CD4-positive, alpha-beta T cell treated with Interleukin-17A for 1 hour (primary cell): ENCODE data around the gene IRF6.
"Not testable (repeated sequence)": the region's sequence is repeated elsewhere in the genome, so short reads cannot be mapped to it uniquely, and the experiment has no call there.

ENCODE experiments used
- DNase-seq: peaks from one replicate; pipeline ENCODE4 v3.0.0-alpha.2; 2020

Gene IRF6

DNA sequence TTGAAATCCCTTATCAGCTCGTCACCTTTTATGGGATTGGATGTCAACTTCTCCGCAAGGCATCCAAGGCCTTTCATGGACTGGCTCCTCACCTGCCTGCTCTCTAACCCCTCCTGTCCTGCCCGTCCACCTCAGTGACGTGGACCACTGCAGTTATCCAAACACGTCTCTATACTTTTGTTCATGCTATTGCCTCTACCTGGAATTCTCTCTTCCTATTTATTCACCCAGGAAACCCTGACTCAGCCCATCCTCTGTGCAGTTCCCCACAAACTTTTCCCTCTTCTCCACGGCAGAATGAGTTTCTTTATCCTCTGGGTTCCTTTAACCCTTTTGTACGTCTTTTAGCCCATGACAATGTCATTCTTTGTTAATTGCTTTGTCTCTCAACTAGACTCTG, 16.8 kb upstream of the IRF6 start:
- DNase-seq, result no peak

GRCh38 chr1:209820986-209821385, 15.0 kb upstream of the IRF6 start:
- DNase-seq, result no peak

- no peak for DNase-seq
Observed at GRCh38 chr1:209819058-209819457, 13.1 kb upstream of the IRF6 start.

DNA sequence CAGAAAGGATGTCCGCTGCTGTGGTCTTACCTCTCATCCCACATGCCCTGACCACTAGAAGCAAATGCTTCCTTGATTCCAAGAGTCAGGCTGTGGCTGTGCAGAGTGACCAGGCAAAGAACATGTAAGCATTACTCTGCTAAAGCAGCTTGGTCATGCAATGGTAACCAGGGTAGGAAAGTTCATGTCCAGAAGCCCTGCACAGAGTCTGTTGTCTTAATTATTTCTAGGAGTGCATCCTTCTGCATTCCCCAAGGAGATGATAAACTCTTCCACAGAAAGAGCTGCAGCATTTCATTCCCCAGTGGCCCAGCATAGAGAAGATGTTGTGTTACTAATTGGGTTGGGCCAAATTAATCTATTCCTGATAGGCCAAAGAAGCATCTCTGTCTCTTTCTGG, 11.7 kb upstream of the IRF6 start:
- DNase-seq, result no peak

GRCh38 chr1:209816923-209817322, 11.0 kb upstream of the IRF6 start:
- no peak for DNase-seq

GRCh38 chr1:209815931-209816341, 10.0 kb upstream of the IRF6 start:
- no peak for DNase-seq

- peak; percentile 14 for DNase-seq
Observed at GRCh38 chr1:209815490-209815889, 9.5 kb upstream of the IRF6 start.

GRCh38 chr1:209813902-209814301, 8.0 kb upstream of the IRF6 start:
- DNase-seq, result no peak

DNA sequence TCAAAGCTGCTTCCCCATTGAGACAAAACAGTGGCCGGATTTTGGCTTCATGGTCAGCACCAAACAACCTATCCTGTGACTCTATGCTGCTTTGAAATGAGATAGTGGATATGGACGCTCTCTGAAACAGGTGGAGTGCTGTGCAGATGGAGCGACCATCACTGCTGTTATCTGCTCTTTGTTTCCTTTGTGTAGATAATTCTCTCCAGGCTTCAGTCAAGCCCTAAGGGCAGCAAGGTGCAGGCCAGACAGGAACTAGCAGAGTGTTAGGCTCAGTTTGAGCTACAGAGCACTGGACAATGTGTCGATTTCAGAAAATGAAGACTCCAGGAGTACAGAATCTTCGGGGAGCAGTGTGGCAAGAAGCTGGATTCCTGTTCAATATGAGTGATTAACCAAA, 4.8 kb upstream of the IRF6 start:
- DNase-seq, result no peak

DNA sequence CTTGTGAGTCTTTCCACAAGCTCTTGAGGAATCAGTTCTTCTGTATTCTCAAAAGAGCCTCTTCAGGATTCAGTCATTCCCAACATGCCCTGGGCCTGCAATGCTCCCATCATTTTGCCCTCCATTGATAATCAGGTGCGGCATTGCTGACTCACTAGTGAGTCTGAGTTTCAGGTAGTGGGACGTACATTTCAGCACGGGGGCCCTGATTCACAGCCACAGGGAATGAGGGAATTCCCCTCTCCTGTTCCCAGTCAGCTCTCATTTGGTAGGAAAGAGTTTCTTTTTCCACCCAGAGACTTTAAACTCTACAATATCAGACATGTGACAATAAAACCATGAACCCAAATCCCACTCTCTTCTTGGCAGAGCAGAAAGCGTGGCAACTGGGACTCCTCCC, 3.7 kb upstream of the IRF6 start:
- no peak for DNase-seq

DNA sequence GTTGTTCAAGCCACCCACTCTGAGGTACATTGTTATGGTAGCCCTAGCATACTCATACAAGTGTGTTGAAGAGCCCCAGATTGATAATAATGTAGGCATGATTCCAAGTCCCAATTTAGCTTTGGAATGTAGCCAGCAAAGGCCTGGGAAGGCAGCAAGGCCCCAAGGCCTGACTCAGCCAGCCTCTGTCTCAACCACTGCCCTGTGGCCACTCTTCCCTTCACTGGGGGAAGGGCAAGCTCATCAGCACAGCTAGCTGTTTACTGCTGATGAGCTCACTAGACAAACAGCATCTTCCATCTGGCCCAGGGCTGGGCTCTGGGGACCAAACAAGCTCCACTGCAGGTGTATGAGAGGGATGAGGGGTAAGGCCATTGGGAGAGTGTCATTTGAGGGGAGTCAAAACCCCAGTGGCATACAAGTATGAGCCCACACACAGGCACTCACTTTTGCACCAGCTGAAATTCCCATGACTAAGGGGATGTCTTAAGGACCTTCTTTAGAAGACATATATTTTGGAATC, 2.2 kb upstream of the IRF6 start:
- no peak for DNase-seq

- DNase-seq, result no peak
Observed at GRCh38 chr1:209807509-209807908, 1.6 kb upstream of the IRF6 start.

- DNase-seq, result no peak
Observed at GRCh38 chr1:209805341-209805781, 581 bp downstream of the IRF6 start.

DNA sequence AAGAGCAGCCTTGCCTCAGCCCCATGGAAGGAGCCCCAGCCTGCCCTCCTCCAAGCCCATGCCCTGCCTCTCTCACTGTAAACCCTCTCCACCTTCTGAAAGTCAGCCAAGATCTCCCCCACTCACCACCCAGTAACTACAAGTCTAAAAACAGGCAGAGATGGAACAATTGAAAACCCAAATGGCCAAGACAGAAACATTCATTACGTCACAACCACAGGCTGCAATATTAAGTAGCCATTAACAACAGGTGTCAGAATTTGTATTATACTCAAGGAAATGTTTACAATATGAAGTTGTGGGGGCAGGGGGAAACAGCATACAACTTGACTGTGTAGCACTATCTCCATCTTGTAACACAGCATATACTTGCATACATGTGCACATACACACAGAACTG, 2.4 kb downstream of the IRF6 start:
- no peak for DNase-seq

DNA sequence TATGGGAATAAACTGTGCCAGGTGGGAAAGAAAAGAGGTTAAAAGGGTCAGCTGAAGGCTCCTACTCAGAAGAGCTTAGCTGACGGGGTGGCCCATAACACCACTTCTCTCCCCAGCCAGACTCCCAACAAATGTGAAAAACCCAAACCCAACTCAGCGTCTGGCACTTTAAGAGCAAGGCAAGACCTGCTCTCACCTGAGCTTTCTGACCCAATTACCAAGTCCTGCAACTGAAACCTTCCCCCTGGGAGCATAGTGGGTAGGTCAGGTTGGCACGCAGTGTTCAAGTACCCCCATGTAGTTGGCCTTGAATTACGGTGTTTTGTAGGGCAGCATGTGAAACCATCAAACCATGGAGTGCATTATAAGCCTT, 3.2 kb downstream of the IRF6 start:
- no peak for DNase-seq

DNA sequence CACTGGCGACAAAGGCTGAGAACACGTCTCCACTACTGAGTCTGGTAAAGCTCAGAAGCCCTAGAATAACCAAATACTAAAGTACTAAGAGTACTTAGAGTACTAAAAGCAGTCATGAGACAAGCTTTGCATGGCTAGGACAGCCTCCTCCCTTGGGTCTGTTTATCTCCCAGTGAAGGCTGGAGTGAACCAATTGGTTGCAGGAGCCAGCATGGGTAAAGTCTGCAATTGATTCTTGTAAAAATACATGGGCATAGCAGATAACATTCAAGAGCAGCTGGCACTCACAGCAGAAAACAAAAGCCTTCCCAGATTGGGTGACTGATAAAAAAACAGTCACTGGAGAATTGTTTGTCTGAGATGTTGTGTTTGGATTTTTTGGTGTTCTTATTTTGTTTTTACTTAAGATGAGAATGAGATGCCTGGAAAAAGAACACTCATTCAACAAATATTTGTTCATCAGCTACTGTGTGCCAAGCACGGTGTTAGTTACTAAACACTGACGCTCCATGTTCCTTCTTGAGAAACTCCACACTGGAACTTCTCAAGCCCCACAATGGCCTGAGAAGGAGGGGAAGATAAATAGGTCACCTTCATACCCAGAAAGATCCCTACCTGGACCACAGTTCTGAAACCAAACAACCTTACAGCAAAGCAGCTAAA, 3.7 kb downstream of the IRF6 start:
- DNase-seq, result no peak

DNA sequence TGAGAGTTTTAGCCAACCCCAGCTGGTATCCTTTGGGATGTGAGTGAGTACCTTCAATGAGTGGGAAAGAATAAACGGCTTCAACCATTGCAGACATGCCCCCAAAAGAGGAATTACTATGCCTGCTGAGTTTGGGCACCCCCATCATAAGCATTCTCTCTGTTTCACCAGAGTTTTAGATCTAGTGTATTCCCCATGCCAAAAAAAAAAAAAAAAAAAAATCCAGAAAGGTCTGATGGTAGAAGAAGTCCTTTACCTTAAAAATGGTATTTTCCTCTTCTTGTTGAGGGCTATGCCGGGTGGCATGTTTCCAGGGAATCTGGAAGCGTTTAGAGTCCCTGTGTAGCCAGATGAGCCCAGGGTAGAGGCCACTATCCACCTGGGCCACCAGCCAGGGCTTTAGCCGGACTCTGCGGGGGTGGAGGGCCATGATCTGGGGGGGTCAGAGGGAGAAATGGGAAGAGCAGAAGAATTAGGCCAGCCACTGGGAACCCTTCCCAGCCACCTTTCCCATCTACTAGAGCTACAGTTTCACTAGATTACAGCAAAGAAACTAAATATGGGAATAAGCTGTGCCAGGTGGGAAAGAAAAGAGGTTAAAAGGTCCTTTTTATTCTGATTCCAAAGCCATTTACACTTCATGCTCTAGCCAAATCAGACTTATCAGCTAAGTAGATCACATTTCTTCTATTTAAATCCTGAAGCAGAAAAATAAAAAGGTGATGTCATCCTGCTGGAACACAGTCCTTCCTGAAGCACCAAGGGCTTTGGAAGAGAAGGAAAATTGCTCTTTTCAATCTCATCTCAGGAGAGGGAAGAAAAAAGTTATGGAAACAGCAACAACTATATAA, 4.7 kb downstream of the IRF6 start:
- no peak for DNase-seq

DNA sequence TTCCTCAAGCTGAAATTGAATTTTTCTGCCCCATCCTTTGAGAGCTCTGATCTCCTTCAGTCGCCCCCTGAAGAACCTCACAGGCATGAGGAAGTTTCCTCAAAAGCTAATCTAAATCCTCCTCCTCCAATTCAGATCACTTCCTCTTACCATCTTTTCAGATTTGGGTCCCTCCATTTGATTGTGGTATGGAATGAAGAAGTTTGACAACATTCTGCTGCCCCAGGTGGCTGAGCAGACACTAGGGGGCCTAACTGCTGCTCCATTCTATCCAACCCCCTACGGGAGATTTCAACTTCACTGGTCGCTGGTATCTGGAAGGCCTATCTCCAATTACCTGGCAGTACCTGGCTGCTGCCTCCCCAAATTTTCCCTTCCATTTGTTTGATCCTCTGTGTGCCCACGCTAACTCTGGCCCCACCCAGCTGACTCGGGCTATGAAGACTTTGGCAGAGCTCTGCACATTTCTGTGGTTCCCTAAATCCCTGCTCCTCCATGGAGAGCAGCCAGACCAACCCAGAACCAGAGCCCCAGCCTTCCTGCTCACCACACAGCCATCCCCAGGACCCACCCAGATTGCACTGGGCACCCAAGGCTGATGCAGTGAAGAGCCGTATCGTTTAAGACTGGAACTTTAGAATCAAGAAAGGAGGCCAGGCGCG, 7.8 kb downstream of the IRF6 start:
- DNase-seq, result no peak

DNA sequence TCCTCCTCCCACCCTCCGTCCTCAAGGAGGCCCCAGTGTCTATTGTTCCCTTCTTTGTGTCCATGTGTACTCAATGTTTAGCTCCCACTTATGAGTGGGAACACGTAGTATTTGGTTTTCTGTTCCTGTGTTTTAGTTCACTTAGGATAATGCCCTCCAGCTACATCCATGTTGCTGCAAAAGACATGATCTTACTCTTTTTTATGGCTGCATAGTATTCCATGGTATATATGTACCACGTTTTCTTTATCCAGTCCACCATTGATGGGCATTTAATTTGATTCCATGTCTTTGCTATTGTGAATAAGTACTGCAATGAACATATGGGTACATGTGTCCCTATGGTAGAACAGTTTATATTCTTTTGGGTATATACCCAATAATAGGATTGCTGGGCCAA, 12.2 kb downstream of the IRF6 start:
- DNase-seq, result not testable (repeated sequence)

DNA sequence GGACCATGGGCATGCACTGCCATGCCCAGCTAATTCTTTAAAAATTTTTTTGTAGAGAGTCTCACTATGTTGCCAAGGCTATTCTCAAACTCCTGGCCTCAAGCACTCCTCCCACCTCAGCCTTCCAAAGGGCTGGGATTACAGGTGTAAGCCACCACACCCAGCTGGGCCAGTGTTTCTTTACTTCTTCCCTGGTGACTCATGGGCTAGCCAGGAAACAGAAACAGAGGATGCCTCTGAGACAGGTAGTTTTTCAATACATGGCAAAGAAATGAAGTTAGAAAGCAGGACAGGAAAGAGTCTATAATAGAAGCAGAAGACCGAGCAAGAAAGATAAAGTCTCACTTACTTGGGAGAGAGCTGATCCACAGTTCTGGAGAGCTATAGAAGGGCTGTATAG, 14.0 kb downstream of the IRF6 start:
- DNase-seq, result no peak

DNA sequence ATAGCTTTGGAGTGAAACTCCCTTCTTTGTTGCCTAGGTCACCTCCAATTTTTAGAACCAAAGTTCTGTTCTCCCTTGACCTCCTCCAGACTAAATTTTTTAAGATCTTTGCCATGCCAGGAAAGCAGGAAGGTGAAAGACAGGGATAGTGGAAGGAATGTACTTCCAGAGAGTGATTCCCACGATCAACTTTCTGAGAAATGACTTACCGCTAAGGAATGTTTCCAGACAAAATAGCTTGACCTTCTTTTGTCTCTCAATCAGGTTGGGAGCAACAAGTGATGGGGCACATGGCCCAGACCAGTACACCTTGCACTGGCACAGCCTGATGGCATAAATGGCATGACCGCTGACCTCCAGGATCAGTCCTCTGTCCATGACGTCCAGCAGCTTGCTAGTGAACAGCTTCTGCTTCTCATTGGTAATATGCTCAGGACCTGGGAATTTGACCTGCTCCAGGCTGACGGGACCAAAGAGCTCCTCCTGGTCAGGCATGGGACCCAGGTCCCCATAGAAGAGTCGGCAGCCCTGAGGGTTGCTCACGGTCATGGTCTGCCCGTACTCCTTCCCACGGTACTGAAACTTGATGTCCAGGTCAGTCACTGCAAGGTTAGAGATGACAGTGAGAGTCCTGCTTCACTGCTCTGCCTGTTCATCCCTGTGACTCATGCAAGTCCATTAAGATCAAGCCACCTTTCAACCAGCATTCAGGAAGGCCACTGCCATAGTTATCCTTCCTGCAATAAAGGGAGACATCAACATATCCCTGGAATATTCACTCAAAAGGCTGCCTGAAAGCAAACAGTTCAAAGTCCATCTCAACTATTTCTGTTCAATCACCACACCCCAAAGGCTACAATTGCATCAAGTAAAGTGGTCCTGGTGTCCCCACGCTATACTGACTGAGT, 15.4 kb downstream of the IRF6 start:
- no peak for DNase-seq

DNA sequence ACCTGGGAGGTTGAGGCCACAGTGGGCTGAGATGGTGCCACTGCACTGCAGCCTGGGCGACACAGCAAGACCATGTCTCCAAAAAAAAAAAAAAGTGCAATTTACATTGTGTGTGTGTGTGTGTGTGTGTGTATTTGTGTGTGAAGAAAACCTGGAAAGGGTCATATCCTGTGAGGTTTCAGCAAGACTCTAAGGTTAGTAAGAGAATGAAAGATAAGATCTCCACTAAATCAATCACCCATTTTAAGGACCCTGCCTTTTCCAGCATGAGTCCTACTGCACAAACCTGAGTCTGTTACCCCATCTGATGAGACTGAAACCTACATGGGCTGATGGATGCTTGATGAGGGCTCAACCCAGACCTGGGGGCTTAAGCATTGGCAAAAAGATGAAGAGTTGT, 16.7 kb downstream of the IRF6 start:
- no peak for DNase-seq

GRCh38 chr1:209787551-209787950, 18.4 kb downstream of the IRF6 start:
- no peak for DNase-seq
